Measurements from ENCODE around the gene LGALS3BP. TPM values are rescaled to one million over a fixed set of nuclear protein-coding genes. Genes with fewer than 3 reads are reported as not detected.

LGALS3BP gene
- total RNA-seq, 1 experiment from 2014 or later: 57.9 TPM

DNA sequence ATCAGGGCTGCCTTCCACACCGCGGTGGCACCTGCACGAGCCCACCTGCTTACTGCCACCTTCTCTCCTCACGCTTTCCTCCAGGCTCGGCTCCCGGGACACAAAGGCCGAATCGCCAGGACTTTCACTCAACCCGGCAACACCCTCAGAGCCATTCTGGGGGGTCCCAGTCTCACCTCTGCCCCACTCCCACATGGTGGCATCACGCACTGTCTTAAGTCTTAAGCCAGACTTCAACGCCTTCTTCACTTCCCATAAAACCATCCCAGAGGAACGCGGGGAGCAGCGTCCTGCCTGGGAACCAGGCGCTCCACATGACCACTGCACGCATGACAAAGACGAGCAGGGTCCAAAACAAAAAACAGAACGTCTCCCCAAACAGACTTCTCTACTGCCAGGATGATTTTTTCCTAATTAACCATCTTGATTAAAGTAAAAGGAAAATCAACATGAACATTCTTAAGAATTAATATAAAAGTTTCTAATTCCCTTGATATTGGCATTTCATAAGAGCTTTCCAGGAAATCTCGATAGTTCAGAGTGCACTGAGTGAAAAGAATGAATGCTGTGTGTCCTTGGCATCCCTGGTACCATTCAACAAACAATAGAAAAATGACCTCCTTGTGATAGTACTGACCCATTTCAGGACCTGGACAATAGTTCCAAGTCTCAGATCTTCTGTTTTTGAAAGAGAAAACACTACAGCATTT, 27.2 kb upstream of the LGALS3BP start (continued):
- TF ChIP-seq, protein P1, sequence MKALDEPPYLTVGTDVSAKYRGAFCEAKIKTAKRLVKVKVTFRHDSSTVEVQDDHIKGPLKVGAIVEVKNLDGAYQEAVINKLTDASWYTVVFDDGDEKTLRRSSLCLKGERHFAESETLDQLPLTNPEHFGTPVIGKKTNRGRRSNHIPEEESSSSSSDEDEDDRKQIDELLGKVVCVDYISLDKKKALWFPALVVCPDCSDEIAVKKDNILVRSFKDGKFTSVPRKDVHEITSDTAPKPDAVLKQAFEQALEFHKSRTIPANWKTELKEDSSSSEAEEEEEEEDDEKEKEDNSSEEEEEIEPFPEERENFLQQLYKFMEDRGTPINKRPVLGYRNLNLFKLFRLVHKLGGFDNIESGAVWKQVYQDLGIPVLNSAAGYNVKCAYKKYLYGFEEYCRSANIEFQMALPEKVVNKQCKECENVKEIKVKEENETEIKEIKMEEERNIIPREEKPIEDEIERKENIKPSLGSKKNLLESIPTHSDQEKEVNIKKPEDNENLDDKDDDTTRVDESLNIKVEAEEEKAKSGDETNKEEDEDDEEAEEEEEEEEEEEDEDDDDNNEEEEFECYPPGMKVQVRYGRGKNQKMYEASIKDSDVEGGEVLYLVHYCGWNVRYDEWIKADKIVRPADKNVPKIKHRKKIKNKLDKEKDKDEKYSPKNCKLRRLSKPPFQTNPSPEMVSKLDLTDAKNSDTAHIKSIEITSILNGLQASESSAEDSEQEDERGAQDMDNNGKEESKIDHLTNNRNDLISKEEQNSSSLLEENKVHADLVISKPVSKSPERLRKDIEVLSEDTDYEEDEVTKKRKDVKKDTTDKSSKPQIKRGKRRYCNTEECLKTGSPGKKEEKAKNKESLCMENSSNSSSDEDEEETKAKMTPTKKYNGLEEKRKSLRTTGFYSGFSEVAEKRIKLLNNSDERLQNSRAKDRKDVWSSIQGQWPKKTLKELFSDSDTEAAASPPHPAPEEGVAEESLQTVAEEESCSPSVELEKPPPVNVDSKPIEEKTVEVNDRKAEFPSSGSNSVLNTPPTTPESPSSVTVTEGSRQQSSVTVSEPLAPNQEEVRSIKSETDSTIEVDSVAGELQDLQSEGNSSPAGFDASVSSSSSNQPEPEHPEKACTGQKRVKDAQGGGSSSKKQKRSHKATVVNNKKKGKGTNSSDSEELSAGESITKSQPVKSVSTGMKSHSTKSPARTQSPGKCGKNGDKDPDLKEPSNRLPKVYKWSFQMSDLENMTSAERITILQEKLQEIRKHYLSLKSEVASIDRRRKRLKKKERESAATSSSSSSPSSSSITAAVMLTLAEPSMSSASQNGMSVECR (CRISPR knock-in tag; IDR thresholded peaks at IDR 0.05; ENCODE audit: borderline replicate concordance): no peak
- TF ChIP-seq JAZF1 (CRISPR knock-in tag; IDR thresholded peaks at IDR 0.05) (no peak), TEAD1 (CRISPR knock-in tag; IDR thresholded peaks at IDR 0.05) (no peak), ZNF317 (CRISPR knock-in tag; IDR thresholded peaks at IDR 0.05; ENCODE audit: borderline replicate concordance, low read depth) (no peak), KAT7 (CRISPR knock-in tag; IDR thresholded peaks at IDR 0.05; ENCODE audit: borderline replicate concordance) (no peak), SMAD3 (CRISPR knock-in tag; IDR thresholded peaks at IDR 0.05; ENCODE audit: borderline replicate concordance) (no peak), ZNF232 (CRISPR knock-in tag; IDR thresholded peaks at IDR 0.05) (no peak)
- TF ChIP-seq, protein P2, sequence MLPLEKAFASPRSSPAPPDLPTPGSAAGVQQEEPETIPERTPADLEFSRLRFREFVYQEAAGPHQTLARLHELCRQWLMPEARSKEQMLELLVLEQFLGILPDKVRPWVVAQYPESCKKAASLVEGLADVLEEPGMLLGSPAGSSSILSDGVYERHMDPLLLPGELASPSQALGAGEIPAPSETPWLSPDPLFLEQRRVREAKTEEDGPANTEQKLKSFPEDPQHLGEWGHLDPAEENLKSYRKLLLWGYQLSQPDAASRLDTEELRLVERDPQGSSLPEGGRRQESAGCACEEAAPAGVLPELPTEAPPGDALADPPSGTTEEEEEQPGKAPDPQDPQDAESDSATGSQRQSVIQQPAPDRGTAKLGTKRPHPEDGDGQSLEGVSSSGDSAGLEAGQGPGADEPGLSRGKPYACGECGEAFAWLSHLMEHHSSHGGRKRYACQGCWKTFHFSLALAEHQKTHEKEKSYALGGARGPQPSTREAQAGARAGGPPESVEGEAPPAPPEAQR (CRISPR knock-in tag; IDR thresholded peaks at IDR 0.05): no peak
- TF ChIP-seq, protein P3, sequence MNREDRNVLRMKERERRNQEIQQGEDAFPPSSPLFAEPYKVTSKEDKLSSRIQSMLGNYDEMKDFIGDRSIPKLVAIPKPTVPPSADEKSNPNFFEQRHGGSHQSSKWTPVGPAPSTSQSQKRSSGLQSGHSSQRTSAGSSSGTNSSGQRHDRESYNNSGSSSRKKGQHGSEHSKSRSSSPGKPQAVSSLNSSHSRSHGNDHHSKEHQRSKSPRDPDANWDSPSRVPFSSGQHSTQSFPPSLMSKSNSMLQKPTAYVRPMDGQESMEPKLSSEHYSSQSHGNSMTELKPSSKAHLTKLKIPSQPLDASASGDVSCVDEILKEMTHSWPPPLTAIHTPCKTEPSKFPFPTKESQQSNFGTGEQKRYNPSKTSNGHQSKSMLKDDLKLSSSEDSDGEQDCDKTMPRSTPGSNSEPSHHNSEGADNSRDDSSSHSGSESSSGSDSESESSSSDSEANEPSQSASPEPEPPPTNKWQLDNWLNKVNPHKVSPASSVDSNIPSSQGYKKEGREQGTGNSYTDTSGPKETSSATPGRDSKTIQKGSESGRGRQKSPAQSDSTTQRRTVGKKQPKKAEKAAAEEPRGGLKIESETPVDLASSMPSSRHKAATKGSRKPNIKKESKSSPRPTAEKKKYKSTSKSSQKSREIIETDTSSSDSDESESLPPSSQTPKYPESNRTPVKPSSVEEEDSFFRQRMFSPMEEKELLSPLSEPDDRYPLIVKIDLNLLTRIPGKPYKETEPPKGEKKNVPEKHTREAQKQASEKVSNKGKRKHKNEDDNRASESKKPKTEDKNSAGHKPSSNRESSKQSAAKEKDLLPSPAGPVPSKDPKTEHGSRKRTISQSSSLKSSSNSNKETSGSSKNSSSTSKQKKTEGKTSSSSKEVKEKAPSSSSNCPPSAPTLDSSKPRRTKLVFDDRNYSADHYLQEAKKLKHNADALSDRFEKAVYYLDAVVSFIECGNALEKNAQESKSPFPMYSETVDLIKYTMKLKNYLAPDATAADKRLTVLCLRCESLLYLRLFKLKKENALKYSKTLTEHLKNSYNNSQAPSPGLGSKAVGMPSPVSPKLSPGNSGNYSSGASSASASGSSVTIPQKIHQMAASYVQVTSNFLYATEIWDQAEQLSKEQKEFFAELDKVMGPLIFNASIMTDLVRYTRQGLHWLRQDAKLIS (CRISPR knock-in tag; IDR thresholded peaks at IDR 0.05; ENCODE audit: borderline replicate concordance): no peak

DNA sequence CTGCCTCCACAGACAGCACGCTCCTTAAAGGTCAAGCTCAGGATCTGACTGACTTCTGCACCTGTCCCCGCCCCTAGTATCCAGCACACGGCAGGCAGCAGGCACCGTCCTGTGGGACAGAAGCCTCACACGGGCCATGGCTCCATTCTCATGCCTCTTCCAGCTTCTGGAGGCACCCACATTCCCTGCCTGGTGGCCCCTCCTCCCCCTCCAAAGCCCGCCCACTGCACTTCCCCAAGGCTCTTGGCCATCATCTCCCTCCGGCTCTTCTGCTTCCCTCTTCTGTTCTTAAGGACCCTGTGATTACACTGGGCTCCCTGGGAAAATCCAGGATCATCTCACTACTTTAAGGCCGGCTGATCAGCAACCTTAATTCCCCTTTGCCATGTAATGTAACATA, 26.3 kb upstream of the LGALS3BP start:
- Mint-ChIP-seq H3K4me3 (no peak overlapping the region), H3K36me3 (no peaks in the 10 kb centered on the region), H3K27me3 (ENCODE audit: low read depth) (peaks cover 81% of the 10 kb centered on the region), H3K4me1 (peaks cover 22% of the 10 kb centered on the region), H3K27ac (no peak overlapping the region), H3K9me3 (peaks cover 4% of the 10 kb centered on the region; the same call in 1 of the 2 replicates)
- no peak for DNase-seq (ENCODE audit: low spot score)
- ChIA-PET POLR2A (no interaction called here), CTCF (no interaction called here)
- TF ChIP-seq HMGA2 (CRISPR knock-in tag; IDR thresholded peaks at IDR 0.05) (no peak), ESRRA (CRISPR knock-in tag; IDR thresholded peaks at IDR 0.05; ENCODE audit: borderline replicate concordance) (no peak), NFYB (CRISPR knock-in tag; conservative IDR thresholded peaks at IDR 0.05; ENCODE audit: low read depth) (no peak), NFE2L1 (CRISPR knock-in tag; IDR thresholded peaks at IDR 0.05) (no peak), PRRX2 (CRISPR knock-in tag; IDR thresholded peaks at IDR 0.05) (no peak), SOX15 (CRISPR knock-in tag; IDR thresholded peaks at IDR 0.05) (no peak)
- TF ChIP-seq, protein P4, sequence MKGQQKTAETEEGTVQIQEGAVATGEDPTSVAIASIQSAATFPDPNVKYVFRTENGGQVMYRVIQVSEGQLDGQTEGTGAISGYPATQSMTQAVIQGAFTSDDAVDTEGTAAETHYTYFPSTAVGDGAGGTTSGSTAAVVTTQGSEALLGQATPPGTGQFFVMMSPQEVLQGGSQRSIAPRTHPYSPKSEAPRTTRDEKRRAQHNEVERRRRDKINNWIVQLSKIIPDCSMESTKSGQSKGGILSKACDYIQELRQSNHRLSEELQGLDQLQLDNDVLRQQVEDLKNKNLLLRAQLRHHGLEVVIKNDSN (CRISPR knock-in tag; IDR thresholded peaks at IDR 0.05): no peak
- TF ChIP-seq, protein P5, sequence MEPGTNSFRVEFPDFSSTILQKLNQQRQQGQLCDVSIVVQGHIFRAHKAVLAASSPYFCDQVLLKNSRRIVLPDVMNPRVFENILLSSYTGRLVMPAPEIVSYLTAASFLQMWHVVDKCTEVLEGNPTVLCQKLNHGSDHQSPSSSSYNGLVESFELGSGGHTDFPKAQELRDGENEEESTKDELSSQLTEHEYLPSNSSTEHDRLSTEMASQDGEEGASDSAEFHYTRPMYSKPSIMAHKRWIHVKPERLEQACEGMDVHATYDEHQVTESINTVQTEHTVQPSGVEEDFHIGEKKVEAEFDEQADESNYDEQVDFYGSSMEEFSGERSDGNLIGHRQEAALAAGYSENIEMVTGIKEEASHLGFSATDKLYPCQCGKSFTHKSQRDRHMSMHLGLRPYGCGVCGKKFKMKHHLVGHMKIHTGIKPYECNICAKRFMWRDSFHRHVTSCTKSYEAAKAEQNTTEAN (CRISPR knock-in tag; IDR thresholded peaks at IDR 0.05): no peak
- TF ChIP-seq, protein P6, sequence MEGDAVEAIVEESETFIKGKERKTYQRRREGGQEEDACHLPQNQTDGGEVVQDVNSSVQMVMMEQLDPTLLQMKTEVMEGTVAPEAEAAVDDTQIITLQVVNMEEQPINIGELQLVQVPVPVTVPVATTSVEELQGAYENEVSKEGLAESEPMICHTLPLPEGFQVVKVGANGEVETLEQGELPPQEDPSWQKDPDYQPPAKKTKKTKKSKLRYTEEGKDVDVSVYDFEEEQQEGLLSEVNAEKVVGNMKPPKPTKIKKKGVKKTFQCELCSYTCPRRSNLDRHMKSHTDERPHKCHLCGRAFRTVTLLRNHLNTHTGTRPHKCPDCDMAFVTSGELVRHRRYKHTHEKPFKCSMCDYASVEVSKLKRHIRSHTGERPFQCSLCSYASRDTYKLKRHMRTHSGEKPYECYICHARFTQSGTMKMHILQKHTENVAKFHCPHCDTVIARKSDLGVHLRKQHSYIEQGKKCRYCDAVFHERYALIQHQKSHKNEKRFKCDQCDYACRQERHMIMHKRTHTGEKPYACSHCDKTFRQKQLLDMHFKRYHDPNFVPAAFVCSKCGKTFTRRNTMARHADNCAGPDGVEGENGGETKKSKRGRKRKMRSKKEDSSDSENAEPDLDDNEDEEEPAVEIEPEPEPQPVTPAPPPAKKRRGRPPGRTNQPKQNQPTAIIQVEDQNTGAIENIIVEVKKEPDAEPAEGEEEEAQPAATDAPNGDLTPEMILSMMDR (IDR thresholded peaks at IDR 0.05): no peak
- no peak for ATAC-seq

Measured in WTC11 (cell line).